RWPE2 (cell line): ENCODE data around the gene COX7A2L.

Source experiments
- ATAC-seq: fragments of 200-7000 bp; cut with Tn5 transposase; 3 replicates; pipeline ENCODE4 v1.9.1; 2021; ENCODE audit warnings: low read depth
- DNase-seq: peaks from one replicate; pipeline ENCODE4 v3.0.0-alpha.2; 2020; ENCODE audit warnings: low spot score
- H3K27ac ChIP-seq: fragments of 450-650 bp; 2 replicates; pipeline ENCODE4 v1.5.1; 2017; ENCODE audit warnings: mild to moderate bottlenecking; ENCODE audit not compliant: poor library complexity, severe bottlenecking
- H3K27me3 ChIP-seq: fragments of 250-450 bp; sonication (Bioruptor Pico); 2 replicates; pipeline ENCODE4 v1.5.1; 2021; ENCODE audit warnings: mild to moderate bottlenecking, moderate library complexity; ENCODE audit not compliant: insufficient read depth, poor library complexity, severe bottlenecking
- H3K36me3 ChIP-seq: fragments of 250-450 bp; sonication (Bioruptor Pico); 2 replicates; pipeline ENCODE4 v1.5.1; 2020; ENCODE audit warnings: low read depth, mild to moderate bottlenecking, moderate library complexity
- H3K4me1 ChIP-seq: fragments of 250-450 bp; sonication (Bioruptor Pico); 2 replicates; pipeline ENCODE4 v1.5.1; 2021; ENCODE audit warnings: mild to moderate bottlenecking, moderate library complexity; ENCODE audit not compliant: insufficient read depth, poor library complexity, severe bottlenecking
- H3K4me3 ChIP-seq: fragments of 250-450 bp; sonication (Bioruptor Pico); 2 replicates; pipeline ENCODE4 v1.5.1; 2021; ENCODE audit warnings: mild to moderate bottlenecking, moderate library complexity; ENCODE audit not compliant: severe bottlenecking
- H3K9me3 ChIP-seq: fragments of 250-450 bp; sonication (Bioruptor Pico); 2 replicates; pipeline ENCODE4 v1.5.1; 2021; ENCODE audit warnings: mild to moderate bottlenecking, moderate library complexity; ENCODE audit not compliant: severe bottlenecking
- TF ChIP-seq, protein P1 (sequence below): fragments of 450-650 bp; IDR thresholded peaks from one replicate; pipeline ENCODE4 v1.5.1; 2017; ENCODE audit warnings: mild to moderate bottlenecking, moderate library complexity; ENCODE audit not compliant: poor library complexity, severe bottlenecking

The COX7A2L gene

DNA sequence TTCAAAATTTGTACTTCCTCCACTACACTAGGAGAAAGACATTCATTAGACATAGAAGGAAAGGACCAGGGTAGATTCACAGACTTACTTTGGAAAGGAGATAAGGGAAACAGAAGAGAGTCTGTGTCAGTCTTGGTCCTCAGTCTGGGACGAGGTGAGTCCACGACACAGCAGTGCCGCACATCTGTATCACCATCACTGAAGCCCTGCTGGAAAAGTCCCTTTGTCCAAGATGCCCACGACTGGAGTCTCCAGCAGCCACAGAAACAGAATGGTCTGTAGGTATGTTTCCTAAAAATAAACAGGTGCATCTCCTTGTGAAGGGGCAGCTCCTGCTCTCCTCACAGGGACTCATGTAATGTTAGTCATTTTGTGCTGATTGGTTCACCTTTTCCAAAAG lies 27.4 kb downstream of the COX7A2L start:
- Histone ChIP-seq H3K9me3 (no peaks in the 10 kb centered on the region), H3K36me3 (peaks cover 46% of the 10 kb centered on the region), H3K4me3 (no peak overlapping the region), H3K4me1 (no peaks in the 10 kb centered on the region), H3K27ac (no peak overlapping the region), H3K27me3 (no peaks in the 10 kb centered on the region)
- DNase-seq (no peak), ATAC-seq (no peak)
- TF ChIP-seq, protein P1, sequence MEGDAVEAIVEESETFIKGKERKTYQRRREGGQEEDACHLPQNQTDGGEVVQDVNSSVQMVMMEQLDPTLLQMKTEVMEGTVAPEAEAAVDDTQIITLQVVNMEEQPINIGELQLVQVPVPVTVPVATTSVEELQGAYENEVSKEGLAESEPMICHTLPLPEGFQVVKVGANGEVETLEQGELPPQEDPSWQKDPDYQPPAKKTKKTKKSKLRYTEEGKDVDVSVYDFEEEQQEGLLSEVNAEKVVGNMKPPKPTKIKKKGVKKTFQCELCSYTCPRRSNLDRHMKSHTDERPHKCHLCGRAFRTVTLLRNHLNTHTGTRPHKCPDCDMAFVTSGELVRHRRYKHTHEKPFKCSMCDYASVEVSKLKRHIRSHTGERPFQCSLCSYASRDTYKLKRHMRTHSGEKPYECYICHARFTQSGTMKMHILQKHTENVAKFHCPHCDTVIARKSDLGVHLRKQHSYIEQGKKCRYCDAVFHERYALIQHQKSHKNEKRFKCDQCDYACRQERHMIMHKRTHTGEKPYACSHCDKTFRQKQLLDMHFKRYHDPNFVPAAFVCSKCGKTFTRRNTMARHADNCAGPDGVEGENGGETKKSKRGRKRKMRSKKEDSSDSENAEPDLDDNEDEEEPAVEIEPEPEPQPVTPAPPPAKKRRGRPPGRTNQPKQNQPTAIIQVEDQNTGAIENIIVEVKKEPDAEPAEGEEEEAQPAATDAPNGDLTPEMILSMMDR: no peak

DNA sequence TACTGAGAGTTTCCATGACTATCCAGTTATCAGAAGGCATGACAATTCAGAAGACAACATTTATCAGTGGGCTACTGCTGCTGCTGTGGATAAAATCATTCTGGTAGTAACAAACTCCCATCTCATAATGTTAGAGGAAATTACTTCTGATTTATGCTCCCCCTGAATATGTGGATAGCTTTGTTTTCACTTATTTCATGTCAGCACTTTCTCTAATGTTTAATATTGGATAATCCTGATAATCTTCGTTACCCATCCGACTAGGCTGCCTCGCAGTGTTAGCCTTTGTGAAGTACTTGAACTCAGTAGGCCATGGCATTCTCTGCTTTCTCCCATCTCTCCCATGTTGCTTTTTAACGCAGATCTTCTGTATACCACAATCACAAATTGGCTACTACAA lies 28.4 kb downstream of the COX7A2L start:
- ATAC-seq: no peak
- Histone ChIP-seq H3K36me3 (peaks cover 47% of the 10 kb centered on the region), H3K9me3 (no peaks in the 10 kb centered on the region), H3K27me3 (no peaks in the 10 kb centered on the region), H3K4me1 (no peaks in the 10 kb centered on the region), H3K27ac (no peak overlapping the region), H3K4me3 (no peak overlapping the region)
- TF ChIP-seq, protein P1: no peak
- no peak for DNase-seq

DNA sequence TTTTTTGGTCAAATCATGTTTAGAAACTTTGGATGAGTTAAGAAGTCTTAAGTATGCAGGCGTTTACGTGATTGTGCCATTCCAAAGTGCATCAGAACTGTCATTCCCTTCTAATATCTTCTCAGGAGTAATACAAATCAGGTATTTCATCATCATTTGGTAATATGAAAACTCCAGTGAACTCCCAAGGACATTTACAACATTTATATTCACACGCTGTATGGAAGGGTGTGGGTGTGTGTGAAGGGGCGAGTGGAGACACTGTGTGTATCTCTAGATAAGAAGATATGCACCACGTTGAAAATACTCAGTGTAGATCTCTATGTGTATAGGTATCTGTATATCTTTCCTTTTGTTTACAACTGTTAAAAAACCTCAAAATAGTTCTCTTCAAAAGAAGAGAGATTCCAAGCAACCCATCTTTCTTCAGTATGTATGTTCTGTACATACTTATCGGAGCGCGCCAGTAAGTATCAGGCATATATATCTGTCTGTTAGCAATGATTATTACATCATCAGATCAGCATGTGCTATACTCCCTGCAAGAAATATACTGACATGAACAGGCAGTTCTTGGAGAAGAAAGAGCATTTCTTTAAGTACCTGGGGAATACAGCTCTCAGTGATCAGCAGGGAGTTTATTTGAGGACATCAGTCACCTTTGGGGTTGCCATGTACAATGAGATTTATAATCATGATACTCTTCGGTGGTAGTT lies 29.3 kb downstream of the COX7A2L start:
- no peaks in the 10 kb centered on the region for H3K9me3 ChIP-seq
- no peak overlapping the region for H3K27ac ChIP-seq
- TF ChIP-seq, protein P1: no peak
- peaks cover 45% of the 10 kb centered on the region for H3K36me3 ChIP-seq
- H3K4me3 ChIP-seq: no peak overlapping the region
- H3K27me3 ChIP-seq: no peaks in the 10 kb centered on the region
- H3K4me1 ChIP-seq: peaks cover 2% of the 10 kb centered on the region
- no peak for ATAC-seq
- no peak for DNase-seq

DNA sequence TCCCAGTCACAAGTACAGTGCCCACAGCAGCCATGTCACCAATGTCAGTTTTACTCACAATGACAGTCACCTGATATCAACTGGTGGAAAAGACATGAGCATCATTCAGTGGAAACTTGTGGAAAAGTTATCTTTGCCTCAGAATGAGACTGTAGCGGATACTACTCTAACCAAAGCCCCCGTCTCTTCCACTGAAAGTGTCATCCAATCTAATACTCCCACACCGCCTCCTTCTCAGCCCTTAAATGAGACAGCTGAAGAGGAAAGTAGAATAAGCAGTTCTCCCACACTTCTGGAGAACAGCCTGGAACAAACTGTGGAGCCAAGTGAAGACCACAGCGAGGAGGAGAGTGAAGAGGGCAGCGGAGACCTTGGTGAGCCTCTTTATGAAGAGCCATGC lies 31.3 kb downstream of the COX7A2L start:
- Histone ChIP-seq H3K4me3 (no peak overlapping the region), H3K27me3 (no peaks in the 10 kb centered on the region), H3K36me3 (peaks cover 48% of the 10 kb centered on the region), H3K9me3 (no peaks in the 10 kb centered on the region), H3K4me1 (peaks cover 2% of the 10 kb centered on the region), H3K27ac (no peak overlapping the region)
- DNase-seq (no peak), ATAC-seq (no peak)
- TF ChIP-seq, protein P1: no peak

DNA sequence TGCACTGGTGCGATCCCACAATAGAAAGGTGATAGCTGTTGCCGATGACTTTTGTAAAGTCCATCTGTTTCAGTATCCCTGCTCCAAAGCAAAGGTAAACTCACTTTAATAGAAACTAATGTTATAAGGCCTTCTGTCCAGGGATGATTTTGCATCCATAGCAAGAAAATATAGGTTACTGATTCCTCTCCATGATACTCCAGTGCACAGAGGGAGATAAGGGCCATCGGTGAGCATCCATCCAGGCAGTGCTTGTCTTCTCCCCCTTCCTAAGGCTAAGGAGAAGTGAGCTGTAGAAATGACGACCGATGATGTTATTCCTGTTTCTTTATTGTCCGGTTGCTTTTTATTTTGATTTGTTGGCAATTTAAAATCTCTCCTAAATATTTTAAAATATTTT lies 32.1 kb downstream of the COX7A2L start:
- ATAC-seq: no peak
- H3K4me3 ChIP-seq: no peak overlapping the region
- peaks cover 48% of the 10 kb centered on the region for H3K36me3 ChIP-seq

More for the DNA sequence above, 32.1 kb downstream of the COX7A2L start:
- H3K27ac ChIP-seq: no peak overlapping the region
- DNase-seq: no peak
- no peaks in the 10 kb centered on the region for H3K27me3 ChIP-seq
- TF ChIP-seq, protein P1: no peak
- H3K4me1 ChIP-seq: peaks cover 2% of the 10 kb centered on the region
- H3K9me3 ChIP-seq: no peaks in the 10 kb centered on the region
